ENCODE results near the gene DOCK1.

GRCh38 chr10:127013691-127014473, 108.7 kb downstream of the DOCK1 start:
- TF ChIP-seq CTCF (conservative IDR thresholded peaks at IDR 0.05) = no peak
- TF ChIP-seq ZFX (IDR thresholded peaks at IDR 0.05) = no peak

Data from C4-2B (cell line).